ENCODE measurements around the gene SMG7. TPM values are rescaled to one million over a fixed set of nuclear protein-coding genes. Genes with fewer than 3 reads are reported as not detected.

Gene SMG7
- total RNA-seq, 1 experiment from 2014 or later, result 72.9 TPM

DNA sequence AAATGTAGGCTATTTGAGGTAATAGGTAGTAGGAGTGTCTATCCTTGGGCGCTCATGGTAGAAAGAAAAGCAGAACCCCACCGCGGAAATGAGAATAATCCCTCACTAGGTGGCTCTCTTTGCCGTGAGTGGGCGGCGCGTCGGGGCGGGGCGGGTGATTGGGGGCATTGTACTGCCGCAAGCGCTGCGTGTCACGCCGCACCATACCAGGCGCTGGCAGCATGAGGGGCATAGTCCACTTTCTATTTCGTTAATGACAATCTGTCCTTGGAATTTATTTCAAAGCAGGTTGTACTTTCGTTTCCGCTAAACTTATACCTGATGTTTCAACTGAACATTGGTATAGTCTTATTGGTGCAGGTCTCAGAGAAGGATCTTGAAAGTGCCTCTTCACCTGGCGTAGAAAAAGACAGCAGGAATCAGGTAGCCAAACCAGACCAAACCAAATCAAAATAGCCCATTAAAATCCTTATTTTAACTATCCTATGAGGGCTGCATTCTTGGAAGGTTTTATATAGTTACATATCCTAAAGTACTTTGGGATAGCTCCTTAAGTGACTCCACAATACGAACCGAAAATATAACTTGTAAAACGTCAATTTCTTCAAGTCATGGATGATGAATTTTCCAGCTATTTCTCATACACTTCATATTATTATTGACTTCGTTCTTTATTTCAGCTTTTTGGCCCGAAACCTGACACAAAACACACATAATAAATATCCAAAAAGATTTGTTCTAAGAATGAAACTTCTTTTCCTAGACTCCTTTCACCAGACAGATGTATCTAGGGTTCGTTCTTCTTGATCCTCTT lies 1.9 kb upstream of the SMG7 start:
- Histone ChIP-seq H3K36me3 (ENCODE audit: low read depth) (peaks cover 9% of the 10 kb centered on the region; the same call in 1 of the 2 replicates), H2AFZ (peak overlapping the region; percentile 84), H3K27me3 (ENCODE audit: insufficient read depth, low read depth) (no peaks in the 10 kb centered on the region), H3K4me1 (replicated peaks; ENCODE audit: insufficient read depth) (peaks cover 55% of the 10 kb centered on the region), H3K79me2 (ENCODE audit: low read depth) (peaks cover 31% of the 10 kb centered on the region), H3K9me2 (ENCODE audit: insufficient read depth) (no peaks in the 10 kb centered on the region), H3F3A (ENCODE audit: insufficient read depth, low read depth) (peaks cover 43% of the 10 kb centered on the region), H3K4me2 (peak overlapping the region; percentile 81), H3K27ac (peak overlapping the region; percentile 94), H3K4me3 (peak overlapping the region; percentile 82), H3K9me3 (ENCODE audit: insufficient read depth, low read depth) (no peaks in the 10 kb centered on the region), H4K20me1 (ENCODE audit: insufficient read depth) (peaks cover 5% of the 10 kb centered on the region)
- ChIA-PET CTCF (no interaction called here), POLR2A (ENCODE audit: unreplicated experiment) (interaction anchor here (0.6 kb wide), 1 partner anchor 169 kb away, joined by 8 read pairs; no protein-coding TSS in a partner anchor)
- BruUV-seq (replicated peaks), result TSS peak; percentile 71
- DNase-seq, result peak; percentile 77 to 80
- intact Hi-C loops (cut with micrococcal nuclease; ENCODE audit: unreplicated experiment), result loop anchor here (2.0 to 5.0 kb wide), 8 partner anchors 72 to 503 kb away; partner anchors contain the start of genes ARPC5 and LAMC1
- TF ChIP-seq, protein P1, sequence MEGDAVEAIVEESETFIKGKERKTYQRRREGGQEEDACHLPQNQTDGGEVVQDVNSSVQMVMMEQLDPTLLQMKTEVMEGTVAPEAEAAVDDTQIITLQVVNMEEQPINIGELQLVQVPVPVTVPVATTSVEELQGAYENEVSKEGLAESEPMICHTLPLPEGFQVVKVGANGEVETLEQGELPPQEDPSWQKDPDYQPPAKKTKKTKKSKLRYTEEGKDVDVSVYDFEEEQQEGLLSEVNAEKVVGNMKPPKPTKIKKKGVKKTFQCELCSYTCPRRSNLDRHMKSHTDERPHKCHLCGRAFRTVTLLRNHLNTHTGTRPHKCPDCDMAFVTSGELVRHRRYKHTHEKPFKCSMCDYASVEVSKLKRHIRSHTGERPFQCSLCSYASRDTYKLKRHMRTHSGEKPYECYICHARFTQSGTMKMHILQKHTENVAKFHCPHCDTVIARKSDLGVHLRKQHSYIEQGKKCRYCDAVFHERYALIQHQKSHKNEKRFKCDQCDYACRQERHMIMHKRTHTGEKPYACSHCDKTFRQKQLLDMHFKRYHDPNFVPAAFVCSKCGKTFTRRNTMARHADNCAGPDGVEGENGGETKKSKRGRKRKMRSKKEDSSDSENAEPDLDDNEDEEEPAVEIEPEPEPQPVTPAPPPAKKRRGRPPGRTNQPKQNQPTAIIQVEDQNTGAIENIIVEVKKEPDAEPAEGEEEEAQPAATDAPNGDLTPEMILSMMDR (conservative IDR thresholded peaks at IDR 0.05), result peak; percentile 59
- TF ChIP-seq EZH2 (IDR thresholded peaks at IDR 0.05; ENCODE audit: low read depth), result no peak

DNA sequence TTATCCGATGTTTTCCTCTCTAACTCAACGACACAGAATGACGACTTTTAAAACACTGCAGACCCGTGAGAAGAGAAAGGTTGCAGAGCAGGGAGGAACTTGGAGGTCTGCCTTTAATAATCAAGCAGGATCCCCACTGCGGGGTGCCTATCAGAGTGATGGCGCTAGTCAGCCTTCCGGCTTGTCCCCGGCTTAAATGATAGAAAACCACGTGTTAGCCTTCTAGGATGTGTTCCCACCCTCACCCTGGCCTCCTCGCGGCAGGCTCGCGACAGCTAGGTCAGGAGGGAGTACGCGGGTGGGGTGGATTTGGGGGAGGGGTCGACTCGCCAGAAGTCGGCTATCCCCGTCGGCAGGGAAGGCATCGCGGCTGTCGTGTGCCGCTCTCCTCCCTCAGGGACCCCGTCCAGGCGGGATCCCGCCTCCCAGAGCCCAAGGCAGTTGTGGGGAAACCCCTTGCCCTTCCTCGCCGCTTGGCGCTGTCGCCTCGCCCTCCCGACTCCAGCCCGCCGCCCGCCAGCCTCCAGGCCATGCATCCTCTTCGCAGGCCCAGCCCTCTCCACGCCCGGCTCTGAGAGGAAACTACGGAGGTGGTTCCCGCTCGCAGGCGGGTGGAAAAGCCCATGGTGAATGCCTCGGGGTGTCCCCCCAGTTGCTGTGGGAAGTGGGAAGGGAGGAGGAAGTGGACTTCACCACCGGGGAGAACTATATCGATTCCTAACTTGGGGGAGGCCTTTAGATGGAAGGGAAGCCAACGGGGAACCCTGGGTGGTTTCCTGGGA lies 1.1 kb upstream of the SMG7 start:
- H3K4me1 ChIP-seq (replicated peaks; ENCODE audit: insufficient read depth), result peaks cover 63% of the 10 kb centered on the region
- H3K9me2 ChIP-seq (ENCODE audit: insufficient read depth), result no peaks in the 10 kb centered on the region
- peaks cover 10% of the 10 kb centered on the region; the same call in 1 of the 2 replicates for H3K36me3 ChIP-seq (ENCODE audit: low read depth)
- TF ChIP-seq, protein P1 (conservative IDR thresholded peaks at IDR 0.05), result peak; percentile 22; the same call in 1 of the 2 replicates
- no peak for TF ChIP-seq EZH2 (IDR thresholded peaks at IDR 0.05; ENCODE audit: low read depth)
- peak overlapping the region; percentile 82 for H3K4me3 ChIP-seq
- H3K27ac ChIP-seq, result peak overlapping the region; percentile 94
- peaks cover 5% of the 10 kb centered on the region for H4K20me1 ChIP-seq (ENCODE audit: insufficient read depth)
- intact Hi-C loops (cut with micrococcal nuclease; ENCODE audit: unreplicated experiment), result loop anchor here (1.0 to 5.0 kb wide), 9 partner anchors 17 to 504 kb away; partner anchors contain the start of genes ARPC5 and LAMC1
- DNase-seq, result peak; percentile 75 to 77
- H3K27me3 ChIP-seq (ENCODE audit: insufficient read depth, low read depth), result no peaks in the 10 kb centered on the region
- H2AFZ ChIP-seq, result peak overlapping the region; percentile 84
- ChIA-PET POLR2A (ENCODE audit: unreplicated experiment) (interaction anchor here (0.6 kb wide), 1 partner anchor 170 kb away, joined by 8 read pairs; no protein-coding TSS in a partner anchor), CTCF (no interaction called here)
- H3K79me2 ChIP-seq (ENCODE audit: low read depth), result peaks cover 39% of the 10 kb centered on the region
- peak overlapping the region; percentile 81 for H3K4me2 ChIP-seq
- H3F3A ChIP-seq (ENCODE audit: insufficient read depth, low read depth), result peaks cover 47% of the 10 kb centered on the region
- no TSS peak for BruUV-seq (replicated peaks)
- no peaks in the 10 kb centered on the region for H3K9me3 ChIP-seq (ENCODE audit: insufficient read depth, low read depth)

Data from PC-9 (cell line).